HG03460 (cell line): Measurements from ENCODE around the gene RGS7.
"Not testable (repeated sequence)": the region's sequence is repeated elsewhere in the genome, so short reads cannot be mapped to it uniquely, and the experiment has no call there.

Experiments used
- ATAC-seq: cut with Tn5 transposase; IDR thresholded peaks from one replicate; pipeline ENCODE4 v1.9.1; 2021; ENCODE audit not compliant: unreplicated experiment

RGS7 gene

GRCh38 chr1:241090798-241091197 lies 266.2 kb downstream of the RGS7 start:
- ATAC-seq = no peak

GRCh38 chr1:241089066-241089465 lies 267.9 kb downstream of the RGS7 start:
- ATAC-seq = not testable (repeated sequence)

DNA sequence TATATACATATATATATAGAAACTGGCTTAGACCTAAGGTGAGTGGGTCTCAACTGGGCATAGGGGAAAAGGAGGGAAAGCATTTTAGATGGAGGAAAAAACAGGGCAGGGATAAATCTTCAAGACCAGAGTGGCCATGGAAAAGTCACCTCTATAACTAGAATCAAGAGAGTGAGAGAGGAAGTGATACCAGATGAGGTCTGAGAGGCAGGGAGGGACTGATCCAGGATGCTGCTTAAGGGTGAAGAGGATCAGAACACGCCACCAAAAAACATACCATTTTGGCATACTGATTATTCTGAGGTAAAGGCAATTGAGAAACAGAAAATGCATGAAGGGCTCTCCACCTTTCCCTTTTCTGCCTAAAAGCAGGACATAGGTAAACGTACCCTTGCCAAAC lies 268.9 kb downstream of the RGS7 start:
- ATAC-seq = not testable (repeated sequence)

GRCh38 chr1:241086686-241087085 lies 270.3 kb downstream of the RGS7 start:
- no peak for ATAC-seq

DNA sequence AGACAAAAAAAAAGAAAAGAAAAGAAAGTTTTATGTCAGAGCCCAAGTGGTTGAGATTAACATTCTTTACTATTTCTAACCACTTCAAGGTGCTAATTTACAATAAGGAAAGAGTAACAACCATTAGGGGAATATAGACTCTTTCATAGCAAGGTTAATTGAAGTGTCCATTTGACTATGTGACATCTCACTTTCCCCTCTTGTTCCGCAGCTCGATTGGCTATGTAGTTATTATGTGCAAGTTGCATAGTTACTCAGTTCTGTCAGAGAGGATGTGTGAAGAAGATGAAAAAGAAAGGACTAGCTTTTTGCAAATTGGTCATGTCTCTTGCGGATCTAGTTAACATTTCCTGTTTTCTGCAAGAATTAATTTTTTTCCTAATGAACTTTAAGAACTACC lies 273.7 kb downstream of the RGS7 start:
- no peak for ATAC-seq

- no peak for ATAC-seq
Measured at GRCh38 chr1:241081473-241081872, 275.5 kb downstream of the RGS7 start.

- ATAC-seq = no peak
Measured at GRCh38 chr1:241079459-241079858, 277.5 kb downstream of the RGS7 start.

GRCh38 chr1:241079047-241079446 lies 278.0 kb downstream of the RGS7 start:
- ATAC-seq = no peak

DNA sequence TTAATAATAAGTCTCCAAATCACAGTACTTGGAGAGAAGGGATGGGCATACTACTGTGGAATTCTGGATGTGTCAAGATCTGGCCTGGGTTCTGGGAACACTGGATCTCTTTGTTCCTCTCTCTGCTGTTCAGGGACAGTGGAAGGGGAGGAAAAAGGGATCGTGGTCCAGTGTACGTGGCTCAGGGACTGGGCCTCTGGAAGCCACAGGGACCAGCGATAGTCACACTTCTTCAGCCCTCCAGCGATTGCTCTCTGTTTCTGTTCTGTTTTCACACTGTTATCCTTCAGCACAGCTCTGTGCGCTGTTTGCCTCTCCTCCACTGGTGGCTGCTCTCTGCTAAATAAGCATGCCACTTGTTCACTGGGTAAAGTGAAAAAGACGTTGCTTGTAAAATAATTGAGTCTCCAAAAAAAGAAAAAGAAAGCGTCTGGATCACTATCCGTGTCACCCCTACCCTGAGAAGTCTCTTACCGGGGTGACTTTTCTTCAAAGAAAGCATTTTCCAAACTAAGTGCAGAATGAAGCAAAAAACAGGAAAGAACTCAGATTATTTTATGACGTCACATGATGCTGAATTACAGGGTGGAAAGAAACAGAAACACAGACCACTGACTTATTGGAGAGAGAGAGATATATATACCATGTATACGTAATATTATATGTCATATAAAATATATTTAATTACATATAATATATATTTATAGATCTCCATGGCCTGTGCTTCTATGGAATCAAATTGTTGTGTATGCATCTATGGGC lies 279.4 kb downstream of the RGS7 start:
- ATAC-seq = no peak

DNA sequence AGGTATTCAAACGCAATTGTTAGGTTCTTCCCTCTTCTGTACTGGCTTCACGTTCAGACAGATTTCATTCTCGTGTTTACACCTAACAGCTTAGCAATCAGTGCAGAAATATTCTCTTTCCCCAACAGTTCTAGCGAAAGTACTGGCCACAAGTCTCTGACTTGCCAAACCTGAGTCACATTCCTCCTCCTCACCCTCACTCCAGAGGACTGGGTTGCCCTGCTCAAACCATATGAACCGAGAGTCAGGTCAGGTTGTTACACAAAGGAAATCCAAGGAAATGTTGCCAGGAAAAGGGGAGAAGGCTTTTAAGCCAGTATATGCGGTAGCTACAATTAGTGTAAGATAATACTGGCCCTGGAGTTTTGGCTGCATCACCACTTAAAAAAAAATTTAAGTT lies 282.5 kb downstream of the RGS7 start:
- no peak for ATAC-seq

DNA sequence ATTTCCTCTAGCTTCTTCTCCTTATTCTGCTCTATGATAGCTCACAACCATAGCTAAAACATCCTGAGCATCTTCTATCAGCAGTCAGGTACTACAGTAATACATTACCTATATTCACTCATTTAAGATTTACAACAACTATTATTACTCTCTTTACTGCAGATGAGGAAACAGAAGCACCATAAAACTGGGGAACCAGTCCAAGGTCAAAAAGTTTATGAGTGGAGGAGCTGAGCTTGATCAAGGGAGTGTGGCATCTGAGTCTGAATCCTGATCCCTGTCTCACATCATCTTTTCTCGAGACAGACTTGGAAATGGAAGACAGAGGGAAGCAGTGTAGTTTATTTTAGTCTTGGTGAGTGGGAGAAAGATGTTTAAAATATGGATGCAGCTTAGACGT lies 288.6 kb downstream of the RGS7 start:
- no peak for ATAC-seq

DNA sequence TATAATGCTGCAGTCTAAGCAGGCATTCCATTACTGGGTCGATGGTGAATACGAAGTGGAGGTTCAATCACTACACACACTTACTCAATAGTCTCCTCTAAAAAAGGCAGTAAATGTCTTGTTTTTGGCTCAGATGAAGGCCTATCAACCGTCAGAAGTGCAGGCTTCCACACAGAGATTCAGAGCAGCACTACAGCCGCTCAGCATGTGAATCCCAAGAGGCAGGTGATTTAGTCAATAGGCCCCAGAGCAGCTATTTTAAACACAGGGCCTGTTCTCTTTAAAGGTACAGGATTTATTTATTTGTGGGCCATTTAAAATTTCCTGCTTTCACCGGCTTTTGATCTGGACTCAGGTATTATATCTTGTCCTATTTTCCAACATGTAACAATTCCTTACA lies 293.7 kb downstream of the RGS7 start:
- ATAC-seq = no peak

GRCh38 chr1:241061062-241061461 lies 295.9 kb downstream of the RGS7 start:
- no peak for ATAC-seq

GRCh38 chr1:241048622-241049021 lies 308.4 kb downstream of the RGS7 start:
- ATAC-seq = no peak

GRCh38 chr1:241045659-241046058 lies 311.3 kb downstream of the RGS7 start:
- ATAC-seq = no peak

DNA sequence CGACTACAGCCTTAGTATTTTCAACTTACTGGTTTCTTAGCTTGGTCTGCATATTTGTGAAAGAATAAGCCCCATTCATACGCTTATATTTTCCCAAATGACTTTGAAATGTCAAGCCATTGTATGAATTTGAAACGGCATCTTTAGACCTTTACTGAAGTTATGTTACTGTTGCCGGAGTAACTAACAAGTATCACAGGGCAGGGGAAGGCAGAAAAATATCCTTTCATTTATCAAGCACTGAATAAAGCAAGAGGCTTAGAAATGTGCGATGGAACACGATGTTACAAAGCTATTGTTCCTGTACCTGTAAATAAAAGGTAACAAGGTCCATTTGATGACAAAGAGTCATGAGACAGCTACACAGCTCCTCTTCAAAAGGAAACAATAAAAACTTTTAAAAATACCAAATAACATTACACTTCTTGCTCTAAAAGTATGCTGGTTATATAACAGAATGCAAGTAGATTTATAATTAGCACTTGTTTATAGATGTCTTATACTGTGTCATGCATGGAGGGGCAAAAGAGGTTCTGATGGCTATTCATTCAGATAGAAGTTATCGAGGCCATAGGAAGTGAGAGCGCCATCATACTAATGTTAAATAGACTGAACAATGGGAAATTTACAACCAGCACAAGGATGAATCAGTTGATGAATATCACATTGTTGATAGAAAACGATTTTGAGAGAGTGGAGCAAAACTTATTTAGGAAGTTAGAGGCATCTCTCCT lies 322.6 kb downstream of the RGS7 start:
- ATAC-seq = no peak

DNA sequence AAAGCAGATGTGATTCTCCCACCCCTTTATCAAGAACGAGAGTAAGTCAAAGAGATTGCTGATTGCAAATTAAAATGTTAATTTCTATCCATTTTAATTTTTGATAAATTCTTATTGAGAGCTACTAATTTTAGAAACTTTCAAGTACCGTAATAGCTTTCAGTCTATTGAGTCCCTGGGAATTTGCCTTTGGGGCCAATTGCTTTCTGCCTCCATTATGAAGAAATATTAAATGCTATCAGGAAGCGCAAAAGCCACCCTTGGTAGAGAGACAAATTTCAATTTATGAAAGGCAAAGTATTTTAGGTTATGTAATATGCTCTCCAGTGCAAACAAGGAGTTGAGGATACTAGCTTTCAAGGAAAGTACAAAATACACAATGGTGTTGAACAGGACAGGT lies 332.2 kb downstream of the RGS7 start:
- no peak for ATAC-seq

- ATAC-seq = no peak
Measured at GRCh38 chr1:241022366-241022765, 334.6 kb downstream of the RGS7 start.

DNA sequence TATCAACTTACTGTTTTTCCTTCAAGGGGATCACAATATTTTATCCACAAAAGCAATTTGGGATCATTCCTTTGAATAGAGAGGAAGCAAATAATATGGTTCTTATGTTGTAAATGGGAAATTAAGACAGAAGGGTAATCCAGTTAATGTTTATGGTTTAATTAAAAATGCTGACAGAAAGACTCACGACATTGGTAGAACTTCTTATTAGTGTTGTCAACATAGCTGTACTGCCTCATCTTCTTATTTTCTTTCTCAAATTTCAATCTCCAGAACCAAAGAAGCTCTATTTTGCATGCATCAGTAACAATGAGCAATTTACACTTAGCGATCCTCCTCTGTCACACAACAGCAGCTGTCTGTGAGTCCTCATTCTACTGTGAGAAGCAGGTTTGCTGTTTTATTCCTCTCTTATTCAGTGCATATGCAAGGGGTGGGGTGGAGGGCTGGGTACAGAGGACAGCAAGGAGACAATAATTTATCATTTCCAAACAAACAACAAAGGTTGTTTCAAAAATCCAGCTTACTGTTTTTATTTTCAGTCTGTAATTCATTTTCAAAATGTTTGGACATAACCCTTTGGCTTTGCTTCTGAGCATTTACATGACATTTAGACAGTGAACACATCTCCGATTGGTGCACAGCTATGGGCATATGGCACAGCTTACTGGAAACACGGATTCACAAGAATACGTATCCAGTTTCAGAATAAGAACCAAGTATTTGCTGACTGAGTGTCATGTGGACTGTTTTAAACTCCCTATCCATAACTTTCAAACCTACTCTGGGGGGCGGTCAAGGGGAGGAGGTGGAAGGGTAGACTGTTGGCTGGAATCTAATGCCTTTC lies 335.9 kb downstream of the RGS7 start:
- ATAC-seq = no peak

DNA sequence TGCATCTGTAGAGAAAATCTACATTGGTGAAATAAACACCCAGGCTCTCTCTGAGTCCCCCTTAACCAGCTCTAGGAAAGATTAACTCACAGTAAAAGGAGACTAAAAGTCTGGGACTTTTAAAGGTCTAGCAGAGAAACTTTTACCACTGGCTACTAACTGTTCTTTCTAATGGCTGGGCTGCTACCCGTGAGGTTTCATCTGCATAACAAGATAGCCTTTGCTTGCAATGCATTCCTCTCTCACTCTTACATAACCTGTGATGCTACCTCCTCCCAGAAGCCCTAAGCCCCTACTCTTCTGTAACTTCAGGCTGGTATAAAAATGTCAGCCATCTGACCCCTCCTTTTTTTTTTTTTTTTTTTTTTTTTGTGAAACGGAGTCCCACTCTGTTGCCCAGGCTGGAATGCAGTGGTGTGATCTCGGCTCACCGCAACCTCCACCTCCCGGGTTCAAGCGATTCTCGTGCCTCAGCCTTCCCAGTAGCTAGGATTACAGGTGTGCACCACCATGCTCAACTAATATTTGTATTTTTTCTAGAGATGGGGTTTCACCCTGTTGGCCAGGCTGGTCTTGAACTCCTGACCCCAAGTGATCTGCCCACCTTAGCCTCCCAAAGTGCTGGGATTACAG lies 344.2 kb downstream of the RGS7 start:
- no peak for ATAC-seq

- ATAC-seq = no peak
Measured at GRCh38 chr1:241007668-241008067, 349.3 kb downstream of the RGS7 start.
